Neural progenitor cell (in vitro differentiated cells): ENCODE data around the gene HTD2.

Source experiments
- CTCF ChIP-seq: fragments of 200-600 bp; sonication (generic); IDR thresholded peaks from 2 replicates; pipeline ENCODE4 v1.5.1; 2017; ENCODE audit warnings: antibody characterized with exemption, mild to moderate bottlenecking
- EZH2 ChIP-seq: fragments of 200-600 bp; sonication (generic); IDR thresholded peaks from 2 replicates; pipeline ENCODE4 v1.6.1; 2017; ENCODE audit warnings: antibody characterized with exemption, mild to moderate bottlenecking, moderate library complexity
- EZH2phosphoT487 ChIP-seq: fragments of 200-600 bp; sonication (generic); IDR thresholded peaks from 2 replicates; pipeline ENCODE4 v1.6.1; 2017; ENCODE audit warnings: antibody characterized with exemption

GRCh38 chr3:58299839-58300516 is 6.3 kb upstream of the HTD2 start:
- TF ChIP-seq CTCF: peak; percentile 89
- TF ChIP-seq EZH2: no peak
- no peak for TF ChIP-seq EZH2phosphoT487
